NCI-H2196 treated with DMSO at 0.1 percent for 48 hours (cell line): Measurements from ENCODE around the gene FLYWCH1.
A peak's percentile ranks its signal among the peaks of the same experiment; 100 is the strongest.

Source experiments
- DNase-seq: peaks from one replicate; lab custom pipeline; 2025; ENCODE audit not compliant: unreplicated experiment; lab: John Stamatoyannopoulos, UW

FLYWCH1 gene, protein sequence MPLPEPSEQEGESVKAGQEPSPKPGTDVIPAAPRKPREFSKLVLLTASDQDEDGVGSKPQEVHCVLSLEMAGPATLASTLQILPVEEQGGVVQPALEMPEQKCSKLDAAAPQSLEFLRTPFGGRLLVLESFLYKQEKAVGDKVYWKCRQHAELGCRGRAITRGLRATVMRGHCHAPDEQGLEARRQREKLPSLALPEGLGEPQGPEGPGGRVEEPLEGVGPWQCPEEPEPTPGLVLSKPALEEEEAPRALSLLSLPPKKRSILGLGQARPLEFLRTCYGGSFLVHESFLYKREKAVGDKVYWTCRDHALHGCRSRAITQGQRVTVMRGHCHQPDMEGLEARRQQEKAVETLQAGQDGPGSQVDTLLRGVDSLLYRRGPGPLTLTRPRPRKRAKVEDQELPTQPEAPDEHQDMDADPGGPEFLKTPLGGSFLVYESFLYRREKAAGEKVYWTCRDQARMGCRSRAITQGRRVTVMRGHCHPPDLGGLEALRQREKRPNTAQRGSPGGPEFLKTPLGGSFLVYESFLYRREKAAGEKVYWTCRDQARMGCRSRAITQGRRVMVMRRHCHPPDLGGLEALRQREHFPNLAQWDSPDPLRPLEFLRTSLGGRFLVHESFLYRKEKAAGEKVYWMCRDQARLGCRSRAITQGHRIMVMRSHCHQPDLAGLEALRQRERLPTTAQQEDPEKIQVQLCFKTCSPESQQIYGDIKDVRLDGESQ

DNA sequence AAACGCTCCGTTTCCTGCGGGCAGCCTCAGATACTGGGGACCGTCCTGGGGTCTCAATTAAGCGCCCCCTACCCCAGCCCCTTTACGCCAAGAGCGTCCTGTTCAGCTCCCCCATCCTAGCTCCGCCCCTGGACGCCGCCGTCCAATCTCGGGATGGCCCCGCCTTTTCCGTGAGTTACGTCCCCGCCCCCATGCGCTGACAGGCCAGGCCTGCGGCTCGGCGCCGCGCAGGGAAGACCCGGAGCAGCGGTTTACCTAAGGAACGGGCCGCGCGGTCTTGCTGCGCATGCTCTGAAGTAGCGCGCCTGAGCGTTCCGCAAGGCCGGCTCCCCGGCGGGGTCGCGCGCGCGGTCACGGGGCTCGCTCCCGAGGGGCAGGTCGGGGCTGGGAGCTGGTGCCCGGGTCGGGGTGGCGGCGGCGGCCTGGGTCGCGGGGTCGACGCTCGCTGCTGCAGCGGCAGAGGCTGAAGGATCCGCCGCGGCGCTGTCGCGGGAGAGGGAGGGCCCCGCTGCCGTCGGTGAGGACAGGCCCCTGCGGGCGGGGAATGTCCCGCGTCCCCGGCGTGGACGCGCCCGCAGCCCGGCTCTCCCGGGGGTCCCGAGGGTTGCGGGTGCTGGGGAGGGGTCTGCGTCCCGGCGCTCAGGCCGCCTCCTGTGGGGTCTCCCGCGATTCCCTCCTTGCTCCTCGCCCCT is at the start of gene FLYWCH1:
Gene FLYWCH1, plus strand, starts transcription at position 294 of the 692 bp plus-strand sequence. CDS start 17,755 bp downstream, outside the sequence.
- peak; percentile 95 for DNase-seq

GRCh38 chr16:2865651-2866050 is 46.1 kb upstream of the FLYWCH1 start:
- DNase-seq, result no peak

DNA sequence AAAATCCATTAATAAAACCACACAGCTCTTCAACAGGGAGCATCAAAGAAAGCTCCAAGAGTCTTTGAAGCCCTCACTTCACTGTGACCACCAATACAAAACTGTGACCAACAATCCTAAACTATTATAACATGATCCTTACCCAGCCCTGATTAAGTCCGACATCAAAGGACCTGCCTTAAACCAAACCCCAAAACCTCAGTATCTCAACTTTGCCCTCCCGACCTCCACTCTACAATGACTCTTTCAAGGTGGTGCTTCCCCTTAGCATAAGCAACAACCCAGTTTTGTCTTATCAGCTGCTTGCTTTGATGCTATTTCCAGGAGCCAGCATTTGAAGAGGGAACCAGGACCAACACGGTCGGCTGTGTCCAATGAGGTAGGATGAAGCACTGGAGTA is 45.3 kb upstream of the FLYWCH1 start:
- DNase-seq, result no peak

DNA sequence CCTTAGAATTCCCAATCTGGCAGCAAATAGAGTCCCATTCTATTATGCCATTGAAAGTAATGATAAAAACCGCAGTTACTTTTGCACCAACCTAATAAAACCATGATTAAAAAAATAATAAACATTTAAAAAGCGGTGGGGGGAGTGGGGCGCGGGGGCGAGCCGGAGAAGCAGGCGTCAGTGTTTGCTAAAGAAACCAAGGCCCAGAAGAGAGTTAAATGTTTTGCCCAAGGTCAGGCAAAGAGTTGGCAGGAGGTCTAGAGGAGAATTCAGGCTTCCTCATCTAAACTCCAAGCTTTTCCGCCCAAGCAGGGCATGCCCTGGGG is 44.1 kb upstream of the FLYWCH1 start:
- DNase-seq, result no peak

GRCh38 chr16:2867987-2868789 is 43.5 kb upstream of the FLYWCH1 start:
- peak; percentile 92 for DNase-seq

GRCh38 chr16:2871926-2872325 is 39.8 kb upstream of the FLYWCH1 start:
- no peak for DNase-seq

GRCh38 chr16:2874032-2874911 is 37.5 kb upstream of the FLYWCH1 start:
- no peak for DNase-seq

DNA sequence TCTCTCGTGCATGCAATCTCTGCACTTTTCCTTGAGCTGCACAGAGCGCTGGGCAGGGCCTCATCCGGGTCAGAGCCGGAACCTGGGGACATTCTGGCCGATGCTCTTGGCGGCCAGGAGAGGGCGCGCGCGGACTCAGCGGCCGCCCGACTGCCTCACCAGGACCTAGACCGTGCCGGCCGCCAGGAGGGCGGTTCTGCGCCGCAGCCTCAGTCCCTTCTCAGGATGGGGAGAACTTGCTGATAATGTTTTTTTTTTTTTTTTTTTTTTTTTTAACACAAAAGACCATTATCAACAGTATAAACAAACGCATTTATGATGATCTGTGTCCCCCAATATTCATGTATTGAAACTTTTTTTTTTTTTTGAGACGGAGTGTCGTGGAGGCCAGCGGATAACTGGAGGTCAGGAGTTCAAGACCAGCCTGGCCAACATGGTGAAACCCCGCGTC is 36.8 kb upstream of the FLYWCH1 start:
- DNase-seq, result peak; percentile 66

DNA sequence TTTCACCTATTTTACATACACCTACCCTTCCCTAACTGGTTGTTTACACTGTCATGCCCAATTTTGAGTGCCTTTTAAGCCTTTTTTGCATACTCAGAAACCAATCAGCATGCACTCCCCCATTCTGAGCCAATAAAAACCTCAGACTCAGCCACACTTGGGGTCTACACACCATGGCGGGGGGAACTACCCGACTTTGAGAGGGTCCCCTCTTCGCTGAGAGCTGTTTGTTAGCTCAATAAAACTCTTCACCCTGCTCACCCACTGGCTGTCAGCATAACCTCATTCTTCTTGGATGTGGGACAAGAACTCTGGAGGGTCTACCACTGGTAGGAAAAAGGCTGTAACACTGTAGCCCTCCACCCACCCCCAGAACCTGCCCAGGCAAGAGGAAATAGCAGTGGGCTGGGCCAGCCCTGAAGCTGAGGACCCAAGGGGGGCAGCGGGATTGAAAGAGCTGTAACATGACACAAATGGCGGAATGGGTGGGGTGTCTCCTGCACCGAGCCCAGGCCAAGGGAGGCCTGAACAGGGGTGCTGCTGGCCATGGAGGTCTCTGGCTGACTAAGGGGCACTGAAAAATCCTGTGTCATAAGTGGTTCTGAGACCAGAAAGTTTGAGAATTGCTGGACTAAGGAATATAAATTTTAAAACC is 31.8 kb upstream of the FLYWCH1 start:
- no peak for DNase-seq

GRCh38 chr16:2881783-2882649 is 29.7 kb upstream of the FLYWCH1 start:
- peak; percentile 29 for DNase-seq

- DNase-seq, result peak; percentile 97
These were observed 28.9 kb upstream of the FLYWCH1 start, which contains the start of gene FLYWCH2 for GRCh38 chr16:2882650-2883457. Gene FLYWCH2 (plus strand): TSS chr16:2883215. CDS start chr16:2896450, 13,235 bp downstream.

DNA sequence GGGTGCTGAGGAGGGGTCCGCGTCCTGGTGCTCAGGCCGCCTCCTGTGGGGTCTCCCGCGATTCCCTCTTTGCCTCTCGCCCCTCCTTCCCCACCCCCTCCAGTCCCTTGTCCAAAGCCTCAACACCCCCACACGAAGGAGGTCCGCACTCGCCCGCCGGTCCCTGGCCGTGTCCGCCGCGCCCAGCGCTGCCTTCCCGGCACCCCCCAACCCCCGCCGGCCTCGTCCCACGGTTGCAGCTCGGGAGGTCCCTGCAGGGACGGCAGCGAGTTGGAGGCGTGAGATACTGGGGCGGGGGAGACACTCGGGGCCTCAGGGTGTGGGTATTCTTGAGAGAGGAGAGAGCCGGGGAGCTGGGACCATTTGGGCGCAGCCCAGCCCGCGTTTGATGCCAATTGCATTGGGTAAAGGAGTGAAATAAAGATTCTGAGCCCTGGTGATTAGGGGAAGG is 28.2 kb upstream of the FLYWCH1 start:
- no peak for DNase-seq

GRCh38 chr16:2884041-2884451 is 27.7 kb upstream of the FLYWCH1 start:
- no peak for DNase-seq

- DNase-seq, result no peak
These were observed 17.5 kb upstream of the FLYWCH1 start for GRCh38 chr16:2894231-2894630.

GRCh38 chr16:2895813-2896212 is 15.9 kb upstream of the FLYWCH1 start:
- no peak for DNase-seq

- no peak for DNase-seq
These were observed 15.2 kb upstream of the FLYWCH1 start for GRCh38 chr16:2896480-2897010.

DNA sequence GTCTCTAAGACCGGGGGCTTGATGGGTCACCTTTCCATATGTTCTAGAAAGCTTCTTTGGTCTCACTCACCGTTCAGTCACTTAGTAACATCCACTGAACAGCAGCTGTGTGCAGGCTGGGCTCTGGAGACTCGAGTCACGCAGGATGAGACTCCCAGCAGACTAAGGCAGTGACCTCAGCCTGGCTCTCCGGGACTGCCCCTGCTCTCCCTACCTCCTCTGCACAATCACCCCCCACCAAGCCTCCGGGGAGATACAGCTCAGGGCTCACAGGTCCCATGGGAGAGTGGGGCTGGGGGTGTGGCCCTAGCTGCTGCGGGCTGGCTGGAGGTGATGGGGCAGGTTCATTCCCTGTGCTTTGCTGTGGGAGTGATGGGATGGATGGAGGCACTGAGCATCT is 14.6 kb upstream of the FLYWCH1 start:
- no peak for DNase-seq
